GM12864 (cell line): ENCODE results near the gene ABCC9.
"Not testable (repeated sequence)": the region's sequence is repeated elsewhere in the genome, so short reads cannot be mapped to it uniquely, and the experiment has no call there.

ENCODE experiments used
- DNase-seq: peaks from one replicate; pipeline ENCODE4 v3.0.0-alpha.2; 2011; ENCODE audit warnings: low read depth
- H3K4me3 ChIP-seq: 2 replicates; pipeline ENCODE4 v1.5.1; 2011; ENCODE audit warnings: mild to moderate bottlenecking, low read depth, low read length, control low read depth
- CTCF ChIP-seq: IDR thresholded peaks from 2 replicates; pipeline ENCODE4 v1.5.1; 2011; ENCODE audit warnings: low read depth, mild to moderate bottlenecking, moderate library complexity, low read length, control low read depth, inconsistent platforms; ENCODE audit errors: missing control alignments

Gene ABCC9

GRCh38 chr12:21906919-21907493 lies 34.2 kb downstream of the ABCC9 start:
- no peak overlapping the region for H3K4me3 ChIP-seq
- TF ChIP-seq CTCF, result no peak
- DNase-seq, result no peak

DNA sequence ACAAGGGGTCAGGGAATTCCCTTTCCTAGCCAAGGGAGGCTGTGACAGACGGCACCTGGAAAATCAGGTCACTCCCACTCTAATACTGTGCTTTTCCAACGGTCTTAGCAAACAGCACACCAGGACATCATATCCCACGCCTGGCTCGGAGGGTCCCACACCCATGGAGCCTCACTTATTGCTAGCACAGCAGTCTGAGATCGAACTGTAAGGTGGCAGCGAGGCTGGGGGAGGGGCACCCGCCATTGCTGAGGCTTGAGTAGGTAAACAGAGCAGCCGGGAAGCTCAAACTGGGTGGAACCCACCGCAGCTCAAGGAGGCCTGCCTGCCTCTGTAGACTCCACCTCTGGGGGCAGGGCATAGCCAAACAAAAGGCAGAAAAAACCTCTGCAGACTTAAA lies 41.7 kb downstream of the ABCC9 start:
- not testable (repeated sequence) for DNase-seq, H3K4me3 ChIP-seq

GRCh38 chr12:21895651-21896050 lies 45.6 kb downstream of the ABCC9 start:
- no peak for DNase-seq
- H3K4me3 ChIP-seq, result no peak overlapping the region
- TF ChIP-seq CTCF, result no peak

DNA sequence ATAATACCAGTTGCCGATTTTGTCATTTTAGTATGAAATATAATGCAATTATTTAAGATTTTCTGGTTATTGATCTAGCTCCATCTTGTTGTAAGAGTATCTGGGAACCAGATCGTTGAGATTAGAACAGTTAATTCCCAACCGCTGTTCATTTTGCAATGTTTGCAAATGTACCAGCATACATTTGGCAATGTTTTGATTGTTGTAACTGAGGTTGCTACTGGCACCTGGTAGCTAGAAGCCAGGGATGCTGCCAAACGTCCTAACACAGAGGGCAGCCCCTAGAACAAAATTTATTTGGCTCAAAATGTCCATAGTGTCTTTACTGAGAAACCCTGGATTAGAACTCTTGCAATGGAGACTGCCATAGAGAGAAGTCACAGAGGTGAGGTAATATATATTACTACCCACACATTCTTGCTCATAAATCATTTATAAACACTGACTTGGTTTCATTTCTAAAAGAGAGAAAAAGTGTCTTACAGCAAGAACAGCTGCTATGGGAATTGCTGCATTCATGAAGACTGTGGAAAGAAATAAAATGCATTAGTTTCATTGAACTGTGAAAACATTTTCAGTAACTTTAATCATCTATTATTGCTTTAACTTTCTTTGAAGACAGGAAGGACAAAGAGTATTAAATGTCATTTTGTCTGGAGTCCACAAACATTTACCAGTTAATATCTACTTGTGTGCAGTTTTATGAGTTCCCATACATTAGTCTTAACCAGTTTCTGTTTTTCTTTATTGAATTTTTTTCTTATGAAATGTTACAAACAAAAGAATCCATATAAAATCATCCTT lies 46.2 kb downstream of the ABCC9 start:
- H3K4me3 ChIP-seq, result no peak overlapping the region
- no peak for DNase-seq

DNA sequence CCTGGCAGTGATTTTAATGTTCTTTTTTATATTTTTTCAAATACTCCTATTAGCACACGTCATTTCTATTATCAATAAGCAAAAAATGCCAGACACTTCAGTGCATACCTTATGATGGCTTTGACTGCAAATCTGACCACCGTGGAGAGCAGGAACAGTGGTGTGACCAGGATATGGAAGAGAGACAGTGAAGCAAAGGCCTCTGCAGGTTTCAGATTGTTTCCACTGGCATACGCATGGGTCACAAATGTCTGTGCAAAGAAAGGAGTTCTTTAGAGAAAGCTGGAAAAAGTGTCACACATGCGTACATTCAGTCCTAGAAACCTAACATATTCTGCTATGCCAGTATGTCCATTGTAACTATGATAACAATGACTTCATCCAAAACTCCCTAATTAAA lies 47.3 kb downstream of the ABCC9 start:
- DNase-seq, result no peak
- no peak for TF ChIP-seq CTCF
- no peak overlapping the region for H3K4me3 ChIP-seq

More for the DNA sequence above, 46.2 kb downstream of the ABCC9 start:
- TF ChIP-seq CTCF, result no peak

- no peak for DNase-seq
- TF ChIP-seq CTCF, result no peak
- no peak overlapping the region for H3K4me3 ChIP-seq
Measured at GRCh38 chr12:21892341-21892740, 48.9 kb downstream of the ABCC9 start.

DNA sequence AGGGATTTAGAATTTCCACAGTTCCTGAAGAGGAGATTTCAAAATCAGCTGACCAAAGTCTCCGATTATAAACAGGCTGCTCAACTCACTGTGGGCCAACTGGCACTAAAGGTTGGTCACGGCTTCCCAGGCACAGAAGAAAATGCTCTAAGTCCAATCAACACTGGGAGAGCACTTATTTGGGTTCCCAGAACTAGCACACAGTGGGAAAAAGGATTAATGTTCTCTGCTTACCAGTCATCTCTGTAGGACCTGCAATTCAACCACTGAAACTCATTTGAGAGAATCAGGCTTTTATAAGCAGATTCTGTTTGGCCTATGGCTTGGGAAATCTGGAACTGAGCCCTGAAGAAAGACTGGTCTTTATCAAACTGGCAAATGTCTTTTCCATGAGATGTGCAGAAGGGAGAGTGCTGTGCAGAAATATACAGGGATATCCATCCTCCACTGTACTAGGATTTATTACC lies 49.4 kb downstream of the ABCC9 start:
- H3K4me3 ChIP-seq, result no peak overlapping the region
- no peak for TF ChIP-seq CTCF
- no peak for DNase-seq
